ENCODE results near the gene LAMA2.

DNA sequence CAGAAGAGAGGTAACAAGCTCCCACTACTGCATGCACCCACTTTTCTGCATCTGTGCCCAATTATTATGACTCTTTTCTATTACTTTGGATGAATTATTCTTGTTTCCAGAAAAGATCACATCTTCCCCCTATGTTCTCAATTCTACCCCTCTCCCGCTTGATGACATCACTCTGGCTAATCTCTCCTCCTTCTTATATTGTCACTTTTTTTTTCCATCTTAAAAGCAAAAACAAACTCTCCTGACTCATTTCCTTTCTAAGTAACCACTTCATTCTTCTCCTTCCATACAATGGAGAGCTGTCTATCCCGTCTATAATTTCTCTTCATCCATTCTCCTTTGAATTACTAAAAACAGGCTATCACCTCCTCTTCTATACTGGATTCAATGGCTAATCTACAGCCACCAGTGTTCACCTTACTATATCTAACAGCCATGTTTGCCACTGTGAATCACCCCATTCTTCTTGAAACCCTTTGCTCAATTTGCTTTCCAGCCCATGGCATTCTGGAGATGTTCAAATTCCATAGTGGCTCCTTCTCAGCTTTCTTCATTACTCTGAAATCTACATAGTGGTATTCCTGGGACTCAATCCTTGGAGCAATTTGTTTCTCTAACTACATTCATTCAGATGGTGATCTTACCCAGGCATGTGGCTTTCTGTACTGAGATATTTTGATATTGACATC is 448.7 kb downstream of the LAMA2 start:
- no peak for TF ChIP-seq YY1 (IDR thresholded peaks at IDR 0.05; ENCODE audit: low read depth, low read length)
- TF ChIP-seq, protein P1, sequence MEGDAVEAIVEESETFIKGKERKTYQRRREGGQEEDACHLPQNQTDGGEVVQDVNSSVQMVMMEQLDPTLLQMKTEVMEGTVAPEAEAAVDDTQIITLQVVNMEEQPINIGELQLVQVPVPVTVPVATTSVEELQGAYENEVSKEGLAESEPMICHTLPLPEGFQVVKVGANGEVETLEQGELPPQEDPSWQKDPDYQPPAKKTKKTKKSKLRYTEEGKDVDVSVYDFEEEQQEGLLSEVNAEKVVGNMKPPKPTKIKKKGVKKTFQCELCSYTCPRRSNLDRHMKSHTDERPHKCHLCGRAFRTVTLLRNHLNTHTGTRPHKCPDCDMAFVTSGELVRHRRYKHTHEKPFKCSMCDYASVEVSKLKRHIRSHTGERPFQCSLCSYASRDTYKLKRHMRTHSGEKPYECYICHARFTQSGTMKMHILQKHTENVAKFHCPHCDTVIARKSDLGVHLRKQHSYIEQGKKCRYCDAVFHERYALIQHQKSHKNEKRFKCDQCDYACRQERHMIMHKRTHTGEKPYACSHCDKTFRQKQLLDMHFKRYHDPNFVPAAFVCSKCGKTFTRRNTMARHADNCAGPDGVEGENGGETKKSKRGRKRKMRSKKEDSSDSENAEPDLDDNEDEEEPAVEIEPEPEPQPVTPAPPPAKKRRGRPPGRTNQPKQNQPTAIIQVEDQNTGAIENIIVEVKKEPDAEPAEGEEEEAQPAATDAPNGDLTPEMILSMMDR (IDR thresholded peaks at IDR 0.05; ENCODE audit: control extremely low read depth in 1 of 3, insufficient read depth in 1 of 3, low read depth in 1 of 3, low read length in 3 of 3), result no peak
- TF ChIP-seq JUN (IDR thresholded peaks at IDR 0.05; ENCODE audit: low read depth, low read length), result no peak
- TF ChIP-seq RFX5 (IDR thresholded peaks at IDR 0.05; ENCODE audit: borderline replicate concordance, low read depth, low read length), result no peak
- TF ChIP-seq SIRT6 (IDR thresholded peaks at IDR 0.05; ENCODE audit: low read length), result no peak
- TF ChIP-seq CEBPB (IDR thresholded peaks at IDR 0.05; ENCODE audit: low read depth, low read length), result no peak
- TF ChIP-seq POLR2A (IDR thresholded peaks at IDR 0.05; ENCODE audit: control extremely low read depth in 1 of 2, low read depth in 2 of 2, low read length in 2 of 2), result no peak
- TF ChIP-seq, protein P2, sequence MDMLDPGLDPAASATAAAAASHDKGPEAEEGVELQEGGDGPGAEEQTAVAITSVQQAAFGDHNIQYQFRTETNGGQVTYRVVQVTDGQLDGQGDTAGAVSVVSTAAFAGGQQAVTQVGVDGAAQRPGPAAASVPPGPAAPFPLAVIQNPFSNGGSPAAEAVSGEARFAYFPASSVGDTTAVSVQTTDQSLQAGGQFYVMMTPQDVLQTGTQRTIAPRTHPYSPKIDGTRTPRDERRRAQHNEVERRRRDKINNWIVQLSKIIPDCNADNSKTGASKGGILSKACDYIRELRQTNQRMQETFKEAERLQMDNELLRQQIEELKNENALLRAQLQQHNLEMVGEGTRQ (IDR thresholded peaks at IDR 0.05; ENCODE audit: low read length), result no peak
